ENCODE results near the gene FAM107B. TPM values are rescaled to one million over a fixed set of nuclear protein-coding genes. Genes with fewer than 3 reads are reported as not detected.

The FAM107B gene
- total and polyA plus RNA-seq, 4 donors: 24.9 to 58.1 (median 30.9) TPM

DNA sequence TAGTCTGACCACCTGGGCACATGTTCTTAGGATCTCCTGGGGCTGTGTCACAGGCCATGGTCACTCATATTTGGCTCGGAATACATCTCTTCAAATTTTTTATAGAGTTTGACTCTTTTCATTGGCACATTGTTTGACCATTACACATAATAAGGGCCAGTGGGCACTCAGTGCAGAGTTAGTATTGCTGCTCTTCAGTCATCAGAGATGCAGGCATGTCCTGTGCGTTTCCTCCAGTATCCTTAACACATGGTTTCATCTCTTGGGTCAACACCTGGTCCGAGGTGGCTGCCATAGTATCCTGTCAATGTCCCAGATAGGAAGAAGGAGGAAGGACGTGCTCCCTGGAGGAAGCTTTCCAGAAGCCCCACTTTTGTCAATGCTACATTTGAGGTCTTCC, 125.0 kb downstream of the FAM107B start:
- H3K27me3 ChIP-seq (ENCODE audit: control insufficient read depth in 4 of 4, insufficient read depth in 4 of 4, low read length in 3 of 4): no peaks in the 10 kb centered on the region
- no peaks in the 10 kb centered on the region for H3K36me3 ChIP-seq (ENCODE audit: control insufficient read depth in 4 of 4, insufficient read depth in 3 of 4, low read depth in 1 of 4, low read length in 3 of 4)
- WGBS: 92% methylated on average over 4 of the region's 4 CpGs
- H3K9me3 ChIP-seq (ENCODE audit: control insufficient read depth in 4 of 4, low read length in 3 of 4): no peaks in the 10 kb centered on the region
- DNase-seq (ENCODE audit: low spot score): no peak
- TF ChIP-seq, protein P1, sequence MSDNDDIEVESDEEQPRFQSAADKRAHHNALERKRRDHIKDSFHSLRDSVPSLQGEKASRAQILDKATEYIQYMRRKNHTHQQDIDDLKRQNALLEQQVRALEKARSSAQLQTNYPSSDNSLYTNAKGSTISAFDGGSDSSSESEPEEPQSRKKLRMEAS (IDR thresholded peaks at IDR 0.05): no peak
- TF ChIP-seq FOXA2 (IDR thresholded peaks at IDR 0.05): no peak
- TF ChIP-seq, protein P2, sequence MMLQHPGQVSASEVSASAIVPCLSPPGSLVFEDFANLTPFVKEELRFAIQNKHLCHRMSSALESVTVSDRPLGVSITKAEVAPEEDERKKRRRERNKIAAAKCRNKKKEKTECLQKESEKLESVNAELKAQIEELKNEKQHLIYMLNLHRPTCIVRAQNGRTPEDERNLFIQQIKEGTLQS (IDR thresholded peaks at IDR 0.05): no peak
- no peak for TF ChIP-seq SP1 (IDR thresholded peaks at IDR 0.05)
- TF ChIP-seq HNF4G (IDR thresholded peaks at IDR 0.05): no peak
- TF ChIP-seq NR2F2 (IDR thresholded peaks at IDR 0.05): no peak
- TF ChIP-seq EGR1 (IDR thresholded peaks at IDR 0.05; ENCODE audit: low read depth in 2 of 2): no peak
- no peak for TF ChIP-seq RXRA (IDR thresholded peaks at IDR 0.05)
- H3K9ac ChIP-seq (ENCODE audit: low read depth in 1 of 2, low read length in 2 of 2): no peak overlapping the region
- H3K4me3 ChIP-seq (ENCODE audit: low read depth in 1 of 3, low read length in 3 of 3): no peak overlapping the region
- H3K4me1 ChIP-seq (ENCODE audit: control insufficient read depth in 4 of 4, insufficient read depth in 4 of 4, low read length in 3 of 4): no peaks in the 10 kb centered on the region
- H3K27ac ChIP-seq (ENCODE audit: low read depth in 1 of 2, low read length in 2 of 2): no peak overlapping the region

DNA sequence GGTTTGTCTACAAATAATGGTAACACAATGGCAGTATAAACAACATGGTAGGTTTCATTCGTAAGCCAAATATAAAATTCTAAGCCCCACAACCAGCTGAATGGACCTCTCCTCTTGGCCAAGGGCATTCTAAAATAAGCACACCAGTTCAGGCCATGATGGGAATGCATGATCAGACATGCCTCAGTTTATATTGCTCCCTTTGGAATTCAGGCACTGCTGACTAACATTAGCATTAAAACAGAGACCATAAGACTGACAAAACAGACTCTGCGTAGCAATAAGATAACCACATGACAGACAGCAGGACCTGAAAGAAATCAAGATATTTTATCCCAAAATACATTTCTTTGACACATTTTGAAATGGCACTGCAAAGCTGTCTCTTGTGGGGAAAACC, 125.8 kb downstream of the FAM107B start:
- Histone ChIP-seq H3K9me3 (ENCODE audit: control insufficient read depth in 4 of 4, low read length in 3 of 4) (no peaks in the 10 kb centered on the region), H3K4me3 (ENCODE audit: low read depth in 1 of 3, low read length in 3 of 3) (no peak overlapping the region), H3K9ac (ENCODE audit: low read depth in 1 of 2, low read length in 2 of 2) (no peak overlapping the region), H3K4me1 (ENCODE audit: control insufficient read depth in 4 of 4, insufficient read depth in 4 of 4, low read length in 3 of 4) (no peaks in the 10 kb centered on the region), H3K27me3 (ENCODE audit: control insufficient read depth in 4 of 4, insufficient read depth in 4 of 4, low read length in 3 of 4) (no peaks in the 10 kb centered on the region), H3K27ac (ENCODE audit: low read depth in 1 of 2, low read length in 2 of 2) (no peak overlapping the region), H3K36me3 (ENCODE audit: control insufficient read depth in 4 of 4, insufficient read depth in 3 of 4, low read depth in 1 of 4, low read length in 3 of 4) (no peaks in the 10 kb centered on the region)
- WGBS: 91% methylated on average over 2 of the region's 2 CpGs
- TF ChIP-seq SP1 (IDR thresholded peaks at IDR 0.05): no peak
- TF ChIP-seq HNF4A (conservative IDR thresholded peaks at IDR 0.05): no peak
- TF ChIP-seq JUND (IDR thresholded peaks at IDR 0.05): no peak
- no peak for TF ChIP-seq RAD21 (IDR thresholded peaks at IDR 0.05)
- no peak for TF ChIP-seq GABPA (IDR thresholded peaks at IDR 0.05 in 1 of 2, conservative IDR thresholded peaks at IDR 0.05 in 1 of 2)
- TF ChIP-seq RXRA (IDR thresholded peaks at IDR 0.05): no peak
- no peak for TF ChIP-seq FOXA2 (IDR thresholded peaks at IDR 0.05)
- TF ChIP-seq, protein P2 (IDR thresholded peaks at IDR 0.05): no peak
- TF ChIP-seq, protein P3, sequence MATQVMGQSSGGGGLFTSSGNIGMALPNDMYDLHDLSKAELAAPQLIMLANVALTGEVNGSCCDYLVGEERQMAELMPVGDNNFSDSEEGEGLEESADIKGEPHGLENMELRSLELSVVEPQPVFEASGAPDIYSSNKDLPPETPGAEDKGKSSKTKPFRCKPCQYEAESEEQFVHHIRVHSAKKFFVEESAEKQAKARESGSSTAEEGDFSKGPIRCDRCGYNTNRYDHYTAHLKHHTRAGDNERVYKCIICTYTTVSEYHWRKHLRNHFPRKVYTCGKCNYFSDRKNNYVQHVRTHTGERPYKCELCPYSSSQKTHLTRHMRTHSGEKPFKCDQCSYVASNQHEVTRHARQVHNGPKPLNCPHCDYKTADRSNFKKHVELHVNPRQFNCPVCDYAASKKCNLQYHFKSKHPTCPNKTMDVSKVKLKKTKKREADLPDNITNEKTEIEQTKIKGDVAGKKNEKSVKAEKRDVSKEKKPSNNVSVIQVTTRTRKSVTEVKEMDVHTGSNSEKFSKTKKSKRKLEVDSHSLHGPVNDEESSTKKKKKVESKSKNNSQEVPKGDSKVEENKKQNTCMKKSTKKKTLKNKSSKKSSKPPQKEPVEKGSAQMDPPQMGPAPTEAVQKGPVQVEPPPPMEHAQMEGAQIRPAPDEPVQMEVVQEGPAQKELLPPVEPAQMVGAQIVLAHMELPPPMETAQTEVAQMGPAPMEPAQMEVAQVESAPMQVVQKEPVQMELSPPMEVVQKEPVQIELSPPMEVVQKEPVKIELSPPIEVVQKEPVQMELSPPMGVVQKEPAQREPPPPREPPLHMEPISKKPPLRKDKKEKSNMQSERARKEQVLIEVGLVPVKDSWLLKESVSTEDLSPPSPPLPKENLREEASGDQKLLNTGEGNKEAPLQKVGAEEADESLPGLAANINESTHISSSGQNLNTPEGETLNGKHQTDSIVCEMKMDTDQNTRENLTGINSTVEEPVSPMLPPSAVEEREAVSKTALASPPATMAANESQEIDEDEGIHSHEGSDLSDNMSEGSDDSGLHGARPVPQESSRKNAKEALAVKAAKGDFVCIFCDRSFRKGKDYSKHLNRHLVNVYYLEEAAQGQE (IDR thresholded peaks at IDR 0.05): no peak
- no peak for DNase-seq (ENCODE audit: low spot score)

DNA sequence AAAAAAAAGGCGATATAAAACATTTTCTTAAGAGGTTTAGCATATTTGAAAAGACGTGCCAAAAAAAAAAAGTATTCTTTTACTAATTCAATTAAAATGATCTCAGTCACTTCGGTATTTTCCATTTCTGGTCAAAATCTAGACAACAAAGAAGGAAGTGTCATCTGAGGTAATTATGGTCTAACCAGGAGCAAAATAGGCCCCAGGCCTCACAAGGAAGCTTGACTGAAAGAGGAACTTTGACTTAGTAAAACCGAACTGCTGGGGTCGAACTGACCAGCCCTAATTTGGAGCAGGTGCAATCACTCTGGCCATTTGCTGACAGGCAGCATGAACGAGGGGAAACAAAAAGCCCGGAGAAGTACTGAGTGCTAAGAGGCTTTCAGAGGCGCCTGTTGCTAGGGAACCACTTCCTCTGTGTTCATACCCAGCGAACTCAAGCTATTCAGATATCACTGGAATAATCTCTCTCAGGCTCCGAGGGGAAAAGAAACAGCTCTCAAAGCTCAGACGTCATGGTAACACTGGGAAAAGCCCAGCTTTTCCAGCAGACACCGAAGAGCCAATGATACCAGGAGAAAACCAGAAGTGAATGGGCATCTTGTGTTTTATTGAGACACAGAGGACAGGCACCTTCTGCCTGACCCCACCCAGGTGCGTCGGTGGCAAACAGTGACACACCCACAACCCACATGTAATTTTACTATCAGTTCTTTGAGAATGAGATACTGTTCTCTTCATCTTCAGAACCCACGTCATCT, 126.5 kb downstream of the FAM107B start:
- no peak for DNase-seq (ENCODE audit: low spot score)
- H3K9me3 ChIP-seq (ENCODE audit: control insufficient read depth in 4 of 4, low read length in 3 of 4): no peaks in the 10 kb centered on the region
- no peaks in the 10 kb centered on the region for H3K4me1 ChIP-seq (ENCODE audit: control insufficient read depth in 4 of 4, insufficient read depth in 4 of 4, low read length in 3 of 4)
- H3K27ac ChIP-seq (ENCODE audit: low read depth in 1 of 2, low read length in 2 of 2): peak overlapping the region in 1 of 2 donors; percentile 65
- no peak overlapping the region for H3K4me3 ChIP-seq (ENCODE audit: low read depth in 1 of 3, low read length in 3 of 3)
- H3K27me3 ChIP-seq (ENCODE audit: control insufficient read depth in 4 of 4, insufficient read depth in 4 of 4, low read length in 3 of 4): no peaks in the 10 kb centered on the region
- WGBS: 58% methylated on average over 15 of the region's 15 CpGs
- no peaks in the 10 kb centered on the region for H3K36me3 ChIP-seq (ENCODE audit: control insufficient read depth in 4 of 4, insufficient read depth in 3 of 4, low read depth in 1 of 4, low read length in 3 of 4)
- H3K9ac ChIP-seq (ENCODE audit: low read depth in 1 of 2, low read length in 2 of 2): peak overlapping the region in 1 of 2 donors; percentile 19
- TF ChIP-seq, protein P3 (IDR thresholded peaks at IDR 0.05): no peak
- TF ChIP-seq FOXA2 (IDR thresholded peaks at IDR 0.05) (no peak), JUND (IDR thresholded peaks at IDR 0.05) (no peak), RXRA (IDR thresholded peaks at IDR 0.05) (peak in 1 of 2 donors; percentile 28), RAD21 (IDR thresholded peaks at IDR 0.05) (no peak), SP1 (IDR thresholded peaks at IDR 0.05) (peak; percentile 36), TAF1 (conservative IDR thresholded peaks at IDR 0.05) (no peak), EGR1 (IDR thresholded peaks at IDR 0.05; ENCODE audit: low read depth in 2 of 2) (no peak), YY1 (IDR thresholded peaks at IDR 0.05) (peak; percentile 12), GABPA (IDR thresholded peaks at IDR 0.05 in 1 of 2, conservative IDR thresholded peaks at IDR 0.05 in 1 of 2) (no peak)
- TF ChIP-seq, protein P4, sequence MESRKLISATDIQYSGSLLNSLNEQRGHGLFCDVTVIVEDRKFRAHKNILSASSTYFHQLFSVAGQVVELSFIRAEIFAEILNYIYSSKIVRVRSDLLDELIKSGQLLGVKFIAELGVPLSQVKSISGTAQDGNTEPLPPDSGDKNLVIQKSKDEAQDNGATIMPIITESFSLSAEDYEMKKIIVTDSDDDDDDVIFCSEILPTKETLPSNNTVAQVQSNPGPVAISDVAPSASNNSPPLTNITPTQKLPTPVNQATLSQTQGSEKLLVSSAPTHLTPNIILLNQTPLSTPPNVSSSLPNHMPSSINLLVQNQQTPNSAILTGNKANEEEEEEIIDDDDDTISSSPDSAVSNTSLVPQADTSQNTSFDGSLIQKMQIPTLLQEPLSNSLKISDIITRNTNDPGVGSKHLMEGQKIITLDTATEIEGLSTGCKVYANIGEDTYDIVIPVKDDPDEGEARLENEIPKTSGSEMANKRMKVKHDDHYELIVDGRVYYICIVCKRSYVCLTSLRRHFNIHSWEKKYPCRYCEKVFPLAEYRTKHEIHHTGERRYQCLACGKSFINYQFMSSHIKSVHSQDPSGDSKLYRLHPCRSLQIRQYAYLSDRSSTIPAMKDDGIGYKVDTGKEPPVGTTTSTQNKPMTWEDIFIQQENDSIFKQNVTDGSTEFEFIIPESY (IDR thresholded peaks at IDR 0.05): no peak
